HepG2 (cell line): ENCODE results near the gene ZDHHC14.
"Not testable (repeated sequence)": the region's sequence is repeated elsewhere in the genome, so short reads cannot be mapped to it uniquely, and the experiment has no call there.

Experiments
- ASH2L ChIP-seq: fragments of 300-600, 200-600 bp; sonication (generic); IDR thresholded peaks from 2 replicates; pipeline ENCODE4 v1.7.0; 2017; ENCODE audit warnings: low read depth, mild to moderate bottlenecking, moderate library complexity, mixed read lengths, low read length; ENCODE audit not compliant: insufficient read length
- FOXA1 ChIP-seq, 2 experiments: fragments of 450-650 bp in 1 of 2; sonication (generic) in 1 of 2; formaldehyde crosslinking in 1 of 2; IDR thresholded peaks; 2 replicates each; pipeline versions ENCODE4 v1.4.0 to v1.6.1; 2016 to 2020; ENCODE audit warnings: missing genetic modification reagents in 1 of 2
- MTA3 ChIP-seq: sonication (generic); formaldehyde crosslinking; IDR thresholded peaks from 2 replicates; pipeline ENCODE4 v1.4.0; 2020; ENCODE audit warnings: missing genetic modification reagents
- NR1H2 ChIP-seq: sonication (generic); formaldehyde crosslinking; IDR thresholded peaks from 2 replicates; pipeline ENCODE4 v1.8.1; 2022; ENCODE audit warnings: low read depth, missing genetic modification reagents, borderline replicate concordance
- POLR2A ChIP-seq, 2 experiments: IDR thresholded peaks; 2 replicates each; pipeline ENCODE4 v1.6.1; 2011; ENCODE audit warnings: low read depth in 2 of 2, low read length in 2 of 2, mild to moderate bottlenecking in 1 of 2, moderate library complexity in 1 of 2; ENCODE audit not compliant: insufficient read depth in 1 of 2
- TBX2 ChIP-seq: sonication (generic); formaldehyde crosslinking; IDR thresholded peaks from 2 replicates; pipeline ENCODE4 v1.5.0; 2020; ENCODE audit warnings: missing genetic modification reagents, mild to moderate bottlenecking, borderline replicate concordance
- ZNF350 ChIP-seq: sonication (generic); formaldehyde crosslinking; IDR thresholded peaks from 2 replicates; pipeline ENCODE4 v1.4.0; 2020; ENCODE audit warnings: mild to moderate bottlenecking, low read depth, missing genetic modification reagents, borderline replicate concordance
- ZNF562 ChIP-seq: sonication (generic); formaldehyde crosslinking; IDR thresholded peaks from 2 replicates; pipeline ENCODE4 v1.8.0; 2022; ENCODE audit warnings: missing genetic modification reagents, borderline replicate concordance
- ZNF768 ChIP-seq: sonication (generic); formaldehyde crosslinking; IDR thresholded peaks from 2 replicates; pipeline ENCODE4 v1.4.0; 2020; ENCODE audit warnings: missing genetic modification reagents
- TF ChIP-seq, protein P1 (sequence below): IDR thresholded peaks from 2 replicates; pipeline ENCODE4 v1.6.1; 2018; ENCODE audit warnings: missing genetic modification reagents
- TF ChIP-seq, protein P2 (sequence below): sonication (generic); formaldehyde crosslinking; IDR thresholded peaks from 2 replicates; pipeline ENCODE4 v1.5.0; 2020; ENCODE audit warnings: mild to moderate bottlenecking, missing genetic modification reagents, moderate library complexity
- TF ChIP-seq, protein P3 (sequence below): IDR thresholded peaks from 2 replicates; pipeline ENCODE4 v1.6.1; 2016; ENCODE audit warnings: low read depth, borderline replicate concordance

DNA sequence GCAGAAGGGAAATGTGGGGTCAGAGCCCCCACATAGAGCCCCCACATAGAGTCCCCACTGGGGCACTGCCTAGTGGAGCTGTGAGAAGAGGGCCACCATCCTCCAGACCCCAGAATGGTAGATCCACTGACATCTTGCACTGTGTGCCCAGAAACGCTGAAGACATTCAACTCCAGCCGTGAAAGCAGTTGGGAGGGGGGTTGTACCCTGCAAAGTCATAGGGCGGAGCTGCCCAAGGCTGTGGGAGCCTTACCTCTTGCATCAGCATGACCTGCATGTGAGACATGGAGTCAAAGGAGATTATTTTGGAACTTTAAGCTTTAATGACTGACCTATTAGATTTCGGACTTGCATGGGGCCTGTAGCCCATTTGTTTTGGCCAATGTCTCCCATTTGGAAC, 209.7 kb downstream of the ZDHHC14 start:
- not testable (repeated sequence) for TF ChIP-seq ZNF768 (CRISPR knock-in tag); TBX2 (CRISPR knock-in tag); FOXA1 (IDR thresholded peaks at IDR 0.05); FOXA1 (CRISPR knock-in tag; IDR thresholded peaks at IDR 0.05); ZNF350 (CRISPR knock-in tag); ASH2L; MTA3; ZNF562; NR1H2 (CRISPR knock-in tag); POLR2A (IDR thresholded peaks at IDR 0.05; ENCODE audit: insufficient read depth in 1 of 2, low read depth in 2 of 2, low read length in 2 of 2)
- TF ChIP-seq, protein P1, sequence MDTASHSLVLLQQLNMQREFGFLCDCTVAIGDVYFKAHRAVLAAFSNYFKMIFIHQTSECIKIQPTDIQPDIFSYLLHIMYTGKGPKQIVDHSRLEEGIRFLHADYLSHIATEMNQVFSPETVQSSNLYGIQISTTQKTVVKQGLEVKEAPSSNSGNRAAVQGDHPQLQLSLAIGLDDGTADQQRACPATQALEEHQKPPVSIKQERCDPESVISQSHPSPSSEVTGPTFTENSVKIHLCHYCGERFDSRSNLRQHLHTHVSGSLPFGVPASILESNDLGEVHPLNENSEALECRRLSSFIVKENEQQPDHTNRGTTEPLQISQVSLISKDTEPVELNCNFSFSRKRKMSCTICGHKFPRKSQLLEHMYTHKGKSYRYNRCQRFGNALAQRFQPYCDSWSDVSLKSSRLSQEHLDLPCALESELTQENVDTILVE = not testable (repeated sequence)
- TF ChIP-seq, protein P2, sequence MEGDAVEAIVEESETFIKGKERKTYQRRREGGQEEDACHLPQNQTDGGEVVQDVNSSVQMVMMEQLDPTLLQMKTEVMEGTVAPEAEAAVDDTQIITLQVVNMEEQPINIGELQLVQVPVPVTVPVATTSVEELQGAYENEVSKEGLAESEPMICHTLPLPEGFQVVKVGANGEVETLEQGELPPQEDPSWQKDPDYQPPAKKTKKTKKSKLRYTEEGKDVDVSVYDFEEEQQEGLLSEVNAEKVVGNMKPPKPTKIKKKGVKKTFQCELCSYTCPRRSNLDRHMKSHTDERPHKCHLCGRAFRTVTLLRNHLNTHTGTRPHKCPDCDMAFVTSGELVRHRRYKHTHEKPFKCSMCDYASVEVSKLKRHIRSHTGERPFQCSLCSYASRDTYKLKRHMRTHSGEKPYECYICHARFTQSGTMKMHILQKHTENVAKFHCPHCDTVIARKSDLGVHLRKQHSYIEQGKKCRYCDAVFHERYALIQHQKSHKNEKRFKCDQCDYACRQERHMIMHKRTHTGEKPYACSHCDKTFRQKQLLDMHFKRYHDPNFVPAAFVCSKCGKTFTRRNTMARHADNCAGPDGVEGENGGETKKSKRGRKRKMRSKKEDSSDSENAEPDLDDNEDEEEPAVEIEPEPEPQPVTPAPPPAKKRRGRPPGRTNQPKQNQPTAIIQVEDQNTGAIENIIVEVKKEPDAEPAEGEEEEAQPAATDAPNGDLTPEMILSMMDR (CRISPR knock-in tag) = not testable (repeated sequence)
- TF ChIP-seq, protein P3, sequence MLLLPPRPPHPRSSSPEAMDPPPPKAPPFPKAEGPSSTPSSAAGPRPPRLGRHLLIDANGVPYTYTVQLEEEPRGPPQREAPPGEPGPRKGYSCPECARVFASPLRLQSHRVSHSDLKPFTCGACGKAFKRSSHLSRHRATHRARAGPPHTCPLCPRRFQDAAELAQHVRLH (CRISPR knock-in tag) = not testable (repeated sequence)
